ENCODE measurements around the gene C5orf58.

DNA sequence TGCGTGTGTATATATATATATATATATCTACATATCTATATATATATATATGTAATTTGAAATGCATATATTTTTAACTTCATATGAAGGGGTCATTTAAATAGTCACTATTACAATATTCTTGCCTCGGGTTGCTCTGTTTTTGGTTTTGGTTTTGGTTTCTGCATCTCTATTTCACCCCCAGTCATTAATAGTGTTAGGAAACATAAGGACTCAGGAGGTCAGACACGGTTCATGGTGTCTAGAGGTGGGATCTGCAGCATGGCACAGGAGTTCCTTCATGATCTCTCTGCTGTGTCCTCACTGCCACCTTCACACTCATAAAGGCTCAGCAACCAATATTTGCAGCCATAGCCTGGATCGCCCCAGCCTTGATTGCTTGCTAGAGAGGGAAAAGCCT, 16.6 kb downstream of the C5orf58 start:
- TF ChIP-seq POLR2A (IDR thresholded peaks at IDR 0.05) (no peak), EP300 (IDR thresholded peaks at IDR 0.05) (no peak)
- TF ChIP-seq, protein P1, sequence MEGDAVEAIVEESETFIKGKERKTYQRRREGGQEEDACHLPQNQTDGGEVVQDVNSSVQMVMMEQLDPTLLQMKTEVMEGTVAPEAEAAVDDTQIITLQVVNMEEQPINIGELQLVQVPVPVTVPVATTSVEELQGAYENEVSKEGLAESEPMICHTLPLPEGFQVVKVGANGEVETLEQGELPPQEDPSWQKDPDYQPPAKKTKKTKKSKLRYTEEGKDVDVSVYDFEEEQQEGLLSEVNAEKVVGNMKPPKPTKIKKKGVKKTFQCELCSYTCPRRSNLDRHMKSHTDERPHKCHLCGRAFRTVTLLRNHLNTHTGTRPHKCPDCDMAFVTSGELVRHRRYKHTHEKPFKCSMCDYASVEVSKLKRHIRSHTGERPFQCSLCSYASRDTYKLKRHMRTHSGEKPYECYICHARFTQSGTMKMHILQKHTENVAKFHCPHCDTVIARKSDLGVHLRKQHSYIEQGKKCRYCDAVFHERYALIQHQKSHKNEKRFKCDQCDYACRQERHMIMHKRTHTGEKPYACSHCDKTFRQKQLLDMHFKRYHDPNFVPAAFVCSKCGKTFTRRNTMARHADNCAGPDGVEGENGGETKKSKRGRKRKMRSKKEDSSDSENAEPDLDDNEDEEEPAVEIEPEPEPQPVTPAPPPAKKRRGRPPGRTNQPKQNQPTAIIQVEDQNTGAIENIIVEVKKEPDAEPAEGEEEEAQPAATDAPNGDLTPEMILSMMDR (IDR thresholded peaks at IDR 0.05): no peak
